KMS-11 (cell line): ENCODE data around the gene YWHAB.

Experiments used
- H2AFZ ChIP-seq: fragments of 200-600 bp; sonication (generic); 2 replicates; pipeline ENCODE4 v1.6.1; 2016; ENCODE audit warnings: antibody characterized with exemption, mixed run types, low read depth
- H3K27ac ChIP-seq: fragments of 200-600 bp; sonication (generic); 2 replicates; pipeline ENCODE4 v1.6.1; 2016; ENCODE audit warnings: mild to moderate bottlenecking, mixed run types
- H3K27me3 ChIP-seq: fragments of 200-600 bp; sonication (generic); 2 replicates; pipeline ENCODE4 v1.6.1; 2017; ENCODE audit warnings: mild to moderate bottlenecking, low read depth, mixed run types, moderate library complexity; ENCODE audit not compliant: insufficient read depth
- H3K36me3 ChIP-seq: fragments of 200-600 bp; sonication (generic); 2 replicates; pipeline ENCODE4 v1.6.1; 2017; ENCODE audit warnings: mild to moderate bottlenecking, mixed run types; ENCODE audit not compliant: insufficient read depth
- H3K4me1 ChIP-seq: fragments of 200-600 bp; sonication (generic); 2 replicates; pipeline ENCODE4 v1.6.1; 2016; ENCODE audit warnings: mild to moderate bottlenecking, low read depth, mixed run types; ENCODE audit not compliant: poor library complexity, severe bottlenecking
- H3K4me2 ChIP-seq: fragments of 200-600 bp; sonication (generic); 2 replicates; pipeline ENCODE4 v1.7.0; 2016; ENCODE audit warnings: mild to moderate bottlenecking, mixed run types
- H3K4me3 ChIP-seq: fragments of 200-600 bp; sonication (generic); IDR thresholded peaks from 2 replicates; pipeline ENCODE4 v1.6.1; 2017; ENCODE audit warnings: low read depth, low read length, mixed read lengths; ENCODE audit not compliant: insufficient read depth
- H3K79me2 ChIP-seq: fragments of 200-600 bp; sonication (generic); 2 replicates; pipeline ENCODE4 v1.6.1; 2016; ENCODE audit warnings: low read depth, mixed run types; ENCODE audit not compliant: insufficient read depth
- H3K9ac ChIP-seq: fragments of 200-600 bp; sonication (generic); 2 replicates; pipeline ENCODE4 v1.6.1; 2016; ENCODE audit warnings: mild to moderate bottlenecking, mixed run types
- H4K20me1 ChIP-seq: fragments of 200-600 bp; sonication (generic); 2 replicates; pipeline ENCODE4 v1.6.1; 2016; ENCODE audit warnings: mild to moderate bottlenecking, mixed run types; ENCODE audit not compliant: insufficient read depth
- TF ChIP-seq, protein P1 (sequence below): fragments of 200-600 bp; sonication (generic); conservative IDR thresholded peaks from 2 replicates; pipeline ENCODE4 v1.6.1; 2017; ENCODE audit warnings: low read depth, mild to moderate bottlenecking, antibody characterized with exemption, low read length, moderate library complexity, mixed read lengths

Gene YWHAB

GRCh38 chr20:44839481-44839880 is 46.0 kb upstream of the YWHAB start:
- Histone ChIP-seq H3K27me3 (no peaks in the 10 kb centered on the region), H3K79me2 (no peaks in the 10 kb centered on the region), H3K36me3 (no peaks in the 10 kb centered on the region), H3K27ac (no peak overlapping the region), H4K20me1 (no peaks in the 10 kb centered on the region), H3K9ac (no peak overlapping the region), H2AFZ (no peak overlapping the region), H3K4me3 (no peak overlapping the region), H3K4me1 (no peaks in the 10 kb centered on the region), H3K4me2 (no peak overlapping the region)
- TF ChIP-seq, protein P1, sequence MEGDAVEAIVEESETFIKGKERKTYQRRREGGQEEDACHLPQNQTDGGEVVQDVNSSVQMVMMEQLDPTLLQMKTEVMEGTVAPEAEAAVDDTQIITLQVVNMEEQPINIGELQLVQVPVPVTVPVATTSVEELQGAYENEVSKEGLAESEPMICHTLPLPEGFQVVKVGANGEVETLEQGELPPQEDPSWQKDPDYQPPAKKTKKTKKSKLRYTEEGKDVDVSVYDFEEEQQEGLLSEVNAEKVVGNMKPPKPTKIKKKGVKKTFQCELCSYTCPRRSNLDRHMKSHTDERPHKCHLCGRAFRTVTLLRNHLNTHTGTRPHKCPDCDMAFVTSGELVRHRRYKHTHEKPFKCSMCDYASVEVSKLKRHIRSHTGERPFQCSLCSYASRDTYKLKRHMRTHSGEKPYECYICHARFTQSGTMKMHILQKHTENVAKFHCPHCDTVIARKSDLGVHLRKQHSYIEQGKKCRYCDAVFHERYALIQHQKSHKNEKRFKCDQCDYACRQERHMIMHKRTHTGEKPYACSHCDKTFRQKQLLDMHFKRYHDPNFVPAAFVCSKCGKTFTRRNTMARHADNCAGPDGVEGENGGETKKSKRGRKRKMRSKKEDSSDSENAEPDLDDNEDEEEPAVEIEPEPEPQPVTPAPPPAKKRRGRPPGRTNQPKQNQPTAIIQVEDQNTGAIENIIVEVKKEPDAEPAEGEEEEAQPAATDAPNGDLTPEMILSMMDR: no peak

- H3K79me2 ChIP-seq: no peaks in the 10 kb centered on the region
- H2AFZ ChIP-seq: no peak overlapping the region
- TF ChIP-seq, protein P1: no peak
- no peaks in the 10 kb centered on the region for H4K20me1 ChIP-seq
- H3K9ac ChIP-seq: no peak overlapping the region
- H3K4me1 ChIP-seq: no peaks in the 10 kb centered on the region
- H3K4me3 ChIP-seq: no peak overlapping the region
- H3K4me2 ChIP-seq: no peak overlapping the region
- no peaks in the 10 kb centered on the region for H3K36me3 ChIP-seq
- H3K27ac ChIP-seq: no peak overlapping the region
- no peaks in the 10 kb centered on the region for H3K27me3 ChIP-seq
Measured at GRCh38 chr20:44840826-44841225, 44.7 kb upstream of the YWHAB start.

- no peaks in the 10 kb centered on the region for H3K27me3 ChIP-seq
- H3K4me1 ChIP-seq: no peaks in the 10 kb centered on the region
- H3K79me2 ChIP-seq: no peaks in the 10 kb centered on the region
- H3K27ac ChIP-seq: no peak overlapping the region
- no peak overlapping the region for H2AFZ ChIP-seq
- no peaks in the 10 kb centered on the region for H3K36me3 ChIP-seq
- no peak overlapping the region for H3K4me3 ChIP-seq
- H3K9ac ChIP-seq: no peak overlapping the region
- H3K4me2 ChIP-seq: no peak overlapping the region
- H4K20me1 ChIP-seq: no peaks in the 10 kb centered on the region
- TF ChIP-seq, protein P1: no peak
Measured at GRCh38 chr20:44841955-44842354, 43.5 kb upstream of the YWHAB start.

- H3K4me3 ChIP-seq: no peak overlapping the region
- no peaks in the 10 kb centered on the region for H3K36me3 ChIP-seq
- H3K27me3 ChIP-seq: no peaks in the 10 kb centered on the region
- no peak overlapping the region for H2AFZ ChIP-seq
- H4K20me1 ChIP-seq: no peaks in the 10 kb centered on the region
- H3K27ac ChIP-seq: no peak overlapping the region
- H3K79me2 ChIP-seq: no peaks in the 10 kb centered on the region
- H3K4me1 ChIP-seq: no peaks in the 10 kb centered on the region
- no peak overlapping the region for H3K4me2 ChIP-seq
- TF ChIP-seq, protein P1: no peak
- no peak overlapping the region for H3K9ac ChIP-seq
Measured at GRCh38 chr20:44843876-44844275, 41.6 kb upstream of the YWHAB start.
